Epithelial cell of esophagus (primary cell): Measurements from ENCODE around the gene GARIN5A.

Source experiments
- DNase-seq: peaks from one replicate; pipeline ENCODE4 v3.0.0; 2010; ENCODE audit warnings: low read depth
- H3K4me3 ChIP-seq: 2 replicates; pipeline ENCODE4 v1.5.1; 2011; ENCODE audit warnings: mild to moderate bottlenecking, low read length, control low read depth
- CTCF ChIP-seq: IDR thresholded peaks from 2 replicates; pipeline ENCODE4 v1.5.1; 2011; ENCODE audit warnings: low read depth, mild to moderate bottlenecking, low read length, control low read depth, inconsistent platforms; ENCODE audit not compliant: insufficient read depth; ENCODE audit errors: missing control alignments

GARIN5A gene

DNA sequence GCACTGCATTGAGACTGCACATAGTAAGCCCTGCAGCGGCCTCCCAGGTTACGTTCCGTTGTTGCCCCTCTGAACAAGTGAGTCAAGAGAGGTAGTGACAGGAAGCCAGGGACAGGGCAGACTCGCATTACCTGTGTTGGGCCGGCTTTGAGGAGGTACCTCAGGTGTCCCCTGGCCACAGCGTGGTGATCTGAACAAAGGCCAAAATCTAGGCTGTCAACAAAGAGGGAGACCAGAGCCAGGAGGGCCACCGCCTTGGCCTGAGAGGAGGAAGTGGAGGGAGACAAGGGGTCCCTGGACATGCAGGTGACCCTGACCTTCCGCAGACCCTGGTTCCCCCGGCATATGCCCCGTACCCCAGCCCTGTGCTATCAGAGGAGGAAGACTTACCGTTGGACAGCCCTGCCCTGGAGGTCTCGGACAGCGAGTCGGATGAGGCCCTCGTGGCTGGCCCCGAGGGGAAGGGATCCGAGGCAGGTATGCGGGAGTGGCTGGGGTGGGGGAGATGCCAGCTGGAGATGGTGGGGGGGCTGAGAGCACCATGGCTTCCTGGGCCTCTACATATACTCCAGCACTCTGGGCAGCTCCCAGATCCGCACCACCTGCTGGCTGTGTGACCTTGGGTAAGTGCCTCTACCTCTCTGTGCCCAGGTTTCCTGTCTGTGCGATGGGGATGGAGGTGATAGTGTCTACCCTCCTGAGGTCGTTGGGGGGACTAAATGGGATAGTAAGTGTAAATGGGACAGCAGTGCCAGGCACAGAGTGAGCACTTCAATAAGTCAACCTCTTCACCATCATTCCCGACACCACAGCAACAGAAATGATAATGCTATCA, 53.2 kb downstream of the GARIN5A start:
- no peak for DNase-seq
- no peak for TF ChIP-seq CTCF
- no peak overlapping the region for H3K4me3 ChIP-seq

- no peak for TF ChIP-seq CTCF
- no peak for DNase-seq
- H3K4me3 ChIP-seq = no peak overlapping the region
These were observed 54.0 kb downstream of the GARIN5A start for GRCh38 chr19:50422397-50423278.

DNA sequence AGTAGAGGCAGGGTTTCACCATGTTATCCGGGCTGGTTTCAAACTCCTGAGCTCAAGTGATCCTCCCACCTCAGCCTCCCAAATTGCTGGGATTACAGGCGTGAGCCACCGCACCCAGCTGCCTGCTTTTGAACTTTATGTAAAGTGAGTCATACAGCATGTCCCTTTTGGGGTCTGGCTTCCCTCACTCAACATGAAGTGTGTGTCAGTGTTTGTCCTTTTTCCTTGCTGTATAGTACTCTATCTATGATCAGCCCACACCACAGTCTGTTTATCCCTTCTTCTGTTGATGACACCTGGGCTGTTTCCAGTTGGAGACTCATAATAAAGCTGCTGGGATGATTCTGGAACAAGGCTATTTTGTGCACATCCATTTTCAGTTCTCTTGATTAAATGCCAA, 55.8 kb downstream of the GARIN5A start:
- TF ChIP-seq CTCF = no peak
- H3K4me3 ChIP-seq = no peak overlapping the region
- no peak for DNase-seq

DNA sequence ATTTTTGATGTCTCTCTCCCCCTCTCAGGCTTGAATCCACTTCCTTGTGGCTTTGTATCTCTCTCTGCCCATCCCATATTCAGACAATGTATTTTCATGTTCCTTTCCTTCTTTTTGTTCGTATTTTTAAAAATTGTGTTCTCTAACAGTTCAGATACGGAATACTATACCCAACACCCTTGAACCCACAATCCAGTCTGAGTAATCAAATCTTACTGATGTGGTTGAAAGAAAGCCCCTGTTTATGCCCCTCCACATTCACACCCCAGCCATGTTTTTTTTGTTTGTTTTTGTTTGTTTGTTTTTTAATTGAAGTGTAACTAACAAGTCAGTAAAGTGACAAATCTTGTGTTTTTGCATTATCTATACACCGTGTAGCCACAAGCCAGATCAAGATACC, 56.5 kb downstream of the GARIN5A start:
- no peak for TF ChIP-seq CTCF
- DNase-seq = no peak
- H3K4me3 ChIP-seq = no peak overlapping the region

DNA sequence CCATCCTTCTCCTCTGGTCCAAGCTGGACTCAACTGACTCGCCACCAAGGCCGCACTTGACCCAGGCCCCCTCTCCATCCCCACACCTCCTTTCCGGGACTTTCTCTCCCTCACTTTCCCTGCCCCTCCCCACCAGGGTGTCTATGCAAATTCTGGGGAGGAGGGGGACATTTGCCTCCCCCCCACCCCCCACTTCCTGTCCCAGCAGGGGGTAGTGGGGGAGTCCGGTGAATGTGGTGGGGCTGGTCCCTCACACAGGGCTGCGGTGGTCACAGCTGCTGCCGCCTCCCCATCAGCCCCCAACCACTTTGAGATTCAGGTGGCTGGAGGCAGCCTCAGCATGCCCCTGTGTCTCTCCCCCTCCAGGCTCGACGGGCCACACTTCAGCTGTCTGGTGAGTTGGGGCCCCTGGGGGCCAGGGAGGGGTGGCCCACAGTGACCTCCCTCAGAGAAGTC, 57.0 kb downstream of the GARIN5A start:
- TF ChIP-seq CTCF = no peak
- DNase-seq = no peak
- no peak overlapping the region for H3K4me3 ChIP-seq

- H3K4me3 ChIP-seq = no peak overlapping the region
- DNase-seq = no peak
- TF ChIP-seq CTCF = no peak
These were observed 57.5 kb downstream of the GARIN5A start for GRCh38 chr19:50419022-50419579.
